HepG2 (cell line): ENCODE results near the gene EXOC6B. TPM values are rescaled to one million over a fixed set of nuclear protein-coding genes. Genes with fewer than 3 reads are reported as not detected.

ENCODE experiments used
- ATAC-seq: fragments of 200-7000 bp; cut with Tn5 transposase; 3 replicates; pipeline ENCODE4 v1.9.1; 2020; ENCODE audit warnings: mild to moderate bottlenecking, moderate library complexity
- BruUV-seq: library from RNA; stranded (reverse); fragments of 400-500 nt; replicated peaks from 2 replicates; lab custom pipeline; 2021; lab: Mats Ljungman, UMichigan
- CTCF ChIA-PET: fragments of 300-600 bp; formaldehyde crosslinking; extraction: SDS; loops from one replicate; lab custom pipeline; 2021; ENCODE audit warnings: low total read pairs, inconsistent platforms, low intra/inter-chr PET ratio; lab: Yijun Ruan, JAX
- POLR2A ChIA-PET: fragments of 350-600 bp; sonication (Branson Sonifier 250); formaldehyde crosslinking; loops from one replicate; lab custom pipeline; 2020; ENCODE audit warnings: antibody characterized with exemption, inconsistent platforms; lab: Yijun Ruan, JAX
- DNase-seq: peaks from one replicate; pipeline ENCODE4 v3.0.0-alpha.2; 2015; ENCODE audit warnings: low spot score
- FAIRE-seq: peaks from 3 replicates; lab custom pipeline; 2011; peaks lifted over from hg19 to GRCh38; lab: Jason Lieb, UNC
- H2AFZ ChIP-seq: one replicate; pipeline ENCODE4 v1.6.1; 2011; ENCODE audit warnings: low read length, inconsistent platforms
- H3K27ac ChIP-seq: fragments of 300-600 bp; 3 replicates; pipeline ENCODE4 v1.8.0; 2011; ENCODE audit warnings: mixed run types, mild to moderate bottlenecking, mixed read lengths, low read length, inconsistent platforms; ENCODE audit not compliant: insufficient read depth; ENCODE audit errors: extremely low read length
- H3K27me3 ChIP-seq, 2 experiments: fragments of 200-600 bp in 1 of 2; 2 replicates in 1 of 2; 3 replicates in 1 of 2; pipeline versions ENCODE4 v1.6.0 to v1.8.0; 2011; ENCODE audit warnings: low read length in 2 of 2, mild to moderate bottlenecking in 2 of 2, moderate library complexity in 2 of 2, inconsistent platforms in 1 of 2; ENCODE audit not compliant: insufficient read depth in 2 of 2, control insufficient read depth in 1 of 2
- H3K36me3 ChIP-seq, 2 experiments: fragments of 200-600 bp in 1 of 2; replicated peaks in 1 of 2; 2 replicates in 1 of 2; 3 replicates in 1 of 2; pipeline versions ENCODE4 v1.5.1 to v1.8.0; 2011; ENCODE audit warnings: low read length in 2 of 2, inconsistent platforms in 1 of 2; ENCODE audit not compliant: insufficient read depth in 2 of 2, control insufficient read depth in 1 of 2
- H3K4me1 ChIP-seq: 2 replicates; pipeline ENCODE4 v1.5.1; 2012; ENCODE audit warnings: low read length, inconsistent platforms; ENCODE audit not compliant: insufficient read depth
- H3K4me2 ChIP-seq: 2 replicates; pipeline ENCODE4 v1.6.0; 2011; ENCODE audit warnings: low read depth, low read length, inconsistent platforms
- H3K4me3 ChIP-seq, 3 experiments: fragments of 200-600 bp in 1 of 3; sonication (generic), shearing (Covaris generic) in 1 of 3; replicated peaks in 1 of 3; 2 replicates each; pipeline ENCODE4 v1.5.1; 2011 to 2016; ENCODE audit warnings: low read length in 3 of 3, inconsistent platforms in 2 of 3, low read depth in 2 of 3, mild to moderate bottlenecking in 2 of 3, control low read depth in 1 of 3, mixed read lengths in 1 of 3; ENCODE audit not compliant: insufficient read depth in 1 of 3
- H3K79me2 ChIP-seq: one replicate; pipeline ENCODE4 v1.6.1; 2011; ENCODE audit warnings: low read length, inconsistent platforms; ENCODE audit not compliant: insufficient read depth
- H3K9ac ChIP-seq: 2 replicates; pipeline ENCODE4 v1.6.0; 2011; ENCODE audit warnings: mild to moderate bottlenecking, low read depth, low read length, inconsistent platforms; ENCODE audit not compliant: insufficient read depth
- H3K9me3 ChIP-seq: 2 replicates; pipeline ENCODE4 v1.5.1; 2012; ENCODE audit warnings: mild to moderate bottlenecking, low read length
- H4K20me1 ChIP-seq: 2 replicates; pipeline ENCODE4 v1.6.0; 2011; ENCODE audit warnings: inconsistent platforms, mild to moderate bottlenecking, low read length, moderate library complexity; ENCODE audit not compliant: insufficient read depth
- ADNP ChIP-seq: sonication (generic); formaldehyde crosslinking; IDR thresholded peaks from 2 replicates; pipeline ENCODE4 v1.4.0; 2020; ENCODE audit warnings: missing genetic modification reagents
- KDM4B ChIP-seq: sonication (generic); formaldehyde crosslinking; IDR thresholded peaks from 2 replicates; pipeline ENCODE4 v1.4.0; 2020; ENCODE audit warnings: missing genetic modification reagents
- KDM6A ChIP-seq: IDR thresholded peaks from 2 replicates; pipeline ENCODE4 v1.6.1; 2016; ENCODE audit warnings: low read depth
- MTA3 ChIP-seq: sonication (generic); formaldehyde crosslinking; IDR thresholded peaks from 2 replicates; pipeline ENCODE4 v1.4.0; 2020; ENCODE audit warnings: missing genetic modification reagents
- PCBP1 ChIP-seq: fragments of 200-400 bp; formaldehyde crosslinking; IDR thresholded peaks from 2 replicates; pipeline ENCODE4 v1.6.1; 2017; ENCODE audit warnings: mild to moderate bottlenecking, low read depth, low read length, borderline replicate concordance
- PHF20 ChIP-seq: sonication (generic); formaldehyde crosslinking; IDR thresholded peaks from 2 replicates; pipeline ENCODE4 v1.5.0; 2020; ENCODE audit warnings: mild to moderate bottlenecking, missing genetic modification reagents
- REXO4 ChIP-seq: sonication (generic); formaldehyde crosslinking; IDR thresholded peaks from 2 replicates; pipeline ENCODE4 v1.8.0; 2022; ENCODE audit warnings: missing genetic modification reagents, mild to moderate bottlenecking, borderline replicate concordance
- TBL1XR1 ChIP-seq: fragments of 150-350 bp; IDR thresholded peaks from 2 replicates; pipeline ENCODE4 v1.6.1; 2014; ENCODE audit warnings: borderline replicate concordance, low read length; ENCODE audit not compliant: partially characterized antibody
- ZFY ChIP-seq: sonication (generic); formaldehyde crosslinking; IDR thresholded peaks from 2 replicates; pipeline ENCODE4 v1.4.0; 2020; ENCODE audit warnings: missing genetic modification reagents
- ZNF331 ChIP-seq: sonication (generic); formaldehyde crosslinking; IDR thresholded peaks from 2 replicates; pipeline ENCODE4 v1.4.0; 2020; ENCODE audit warnings: missing genetic modification reagents
- ZNF430 ChIP-seq: sonication (generic); formaldehyde crosslinking; IDR thresholded peaks from 2 replicates; pipeline ENCODE4 v1.9.0; 2021; ENCODE audit warnings: mild to moderate bottlenecking, missing genetic modification reagents
- ZNF550 ChIP-seq: sonication (generic); formaldehyde crosslinking; IDR thresholded peaks from 2 replicates; pipeline ENCODE4 v1.4.0; 2020; ENCODE audit warnings: mild to moderate bottlenecking, missing genetic modification reagents, borderline replicate concordance
- ZNF552 ChIP-seq: sonication (generic); formaldehyde crosslinking; IDR thresholded peaks from 2 replicates; pipeline ENCODE4 v1.9.0; 2022; ENCODE audit warnings: missing genetic modification reagents, mild to moderate bottlenecking, borderline replicate concordance
- ZNF629 ChIP-seq: sonication (generic); formaldehyde crosslinking; conservative IDR thresholded peaks from 2 replicates; pipeline ENCODE4 v1.5.0; 2020; ENCODE audit warnings: missing genetic modification reagents
- ZSCAN20 ChIP-seq: sonication (generic); formaldehyde crosslinking; IDR thresholded peaks from 2 replicates; pipeline ENCODE4 v1.4.0; 2020; ENCODE audit warnings: missing genetic modification reagents, mild to moderate bottlenecking, borderline replicate concordance
- ZSCAN25 ChIP-seq: sonication (generic); formaldehyde crosslinking; IDR thresholded peaks from 2 replicates; pipeline ENCODE4 v1.8.0; 2022; ENCODE audit warnings: mild to moderate bottlenecking, missing genetic modification reagents
- WGBS: methylation state at CpG from one replicate; pipeline ENCODE4 v1.1.6; 2017; ENCODE audit warnings: low lambda C conversion rate; 5-methylcytosine and 5-hydroxymethylcytosine counted together
- in situ Hi-C: cut with HindIII; loops from 2 replicates; pipeline ENCODE4 v1.10.0; 2017; ENCODE audit warnings: low pct_unique_long_range_greater_than_20kb; ENCODE audit not compliant: extremely low pct_ligation_motif_present
- intact Hi-C: fragments of 100-400 bp; cut with micrococcal nuclease; formaldehyde crosslinking; loops from one replicate; pipeline ENCODE4 v1.10.0; 2022; ENCODE audit not compliant: unreplicated experiment
- polyA plus RNA-seq, 8 experiments: library from polyadenylated mRNA; depleted of rRNA in 3 of 8; stranded (reverse) in 7 of 8; unstranded in 1 of 8; fragments of >200 nt; fragmentation: Illumina TruSeq in 4 of 8; extraction: Trizol in 4 of 8; gene quantifications; 2 replicates each; pipeline versions ENCODE4 v1.2.1 to v1.2.3, GENCODE V29; 2011 to 2016; ENCODE audit warnings: low read depth in 4 of 8, missing spikeins in 1 of 8, mixed read lengths in 1 of 8; ENCODE audit not compliant: insufficient read depth in 1 of 8
- total RNA-seq, 5 experiments: library from RNA; depleted of rRNA; stranded (reverse); fragments of >200 nt; fragmentation: Illumina TruSeq; extraction: Trizol; gene quantifications; 2 replicates each; pipeline ENCODE4 v1.2.3, GENCODE V29; 2016; ENCODE audit warnings: low read depth in 1 of 5
- TF ChIP-seq, protein P1 (sequence below): sonication (generic); formaldehyde crosslinking; conservative IDR thresholded peaks from 2 replicates; pipeline ENCODE4 v1.8.0; 2022; ENCODE audit warnings: missing genetic modification reagents
- TF ChIP-seq, protein P2 (sequence below): sonication (generic); formaldehyde crosslinking; IDR thresholded peaks from 2 replicates; pipeline ENCODE4 v1.5.0; 2020; ENCODE audit warnings: missing genetic modification reagents
- TF ChIP-seq, protein P3 (sequence below): sonication (generic); formaldehyde crosslinking; IDR thresholded peaks from 2 replicates; pipeline ENCODE4 v1.8.1; 2023; ENCODE audit warnings: missing genetic modification reagents, inconsistent platforms, borderline replicate concordance

Gene EXOC6B
- total and polyA plus RNA-seq, 2 of the 13 experiments (the other 11 are each of a cell fraction or from before 2014, with no cell fraction given): 9.1 to 15.9 TPM

DNA sequence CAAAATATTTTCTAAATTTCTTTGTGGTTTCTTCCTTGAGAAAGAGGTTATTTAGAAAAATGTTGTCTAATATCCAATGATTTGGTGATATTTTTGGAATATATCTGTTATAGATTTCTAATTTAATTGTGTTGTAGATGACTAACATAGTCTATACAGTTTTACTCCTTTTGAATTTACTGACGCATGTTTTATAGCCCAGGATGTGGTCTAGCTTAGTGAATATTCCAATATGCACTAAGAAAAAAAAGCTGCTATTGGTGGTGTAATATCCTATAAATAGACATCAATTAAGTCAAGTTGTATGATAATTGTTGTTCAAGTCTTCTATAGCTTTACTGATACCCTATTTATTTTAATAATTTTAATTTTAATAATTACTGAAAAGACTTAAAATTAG lies 437.6 kb downstream of the EXOC6B start:
- H4K20me1 ChIP-seq: no peaks in the 10 kb centered on the region
- WGBS: 98% methylated on average over 1 of the region's 1 CpG
- peaks cover 20% of the 10 kb centered on the region for H3K9me3 ChIP-seq
- H3K79me2 ChIP-seq: no peaks in the 10 kb centered on the region
- CTCF ChIA-PET: no interaction called here
- BruUV-seq: no TSS peak
- no peak for ATAC-seq
- H3K27me3 ChIP-seq: no peaks in the 10 kb centered on the region
- H3K36me3 ChIP-seq: no peaks in the 10 kb centered on the region
- no peak for DNase-seq
- FAIRE-seq: no peak
- no peak overlapping the region for H3K4me3 ChIP-seq
- intact Hi-C loops: no loop called here
- no peak overlapping the region for H3K4me2 ChIP-seq
- no peak for TF ChIP-seq KDM4B (CRISPR knock-in tag)
- no peak for TF ChIP-seq MTA3 (CRISPR knock-in tag)
- TF ChIP-seq ZNF331 (CRISPR knock-in tag): no peak
- no peak for TF ChIP-seq ZSCAN20
- TF ChIP-seq ZNF552 (CRISPR knock-in tag): no peak
- TF ChIP-seq KDM6A: no peak
- TF ChIP-seq PHF20 (CRISPR knock-in tag): no peak
- no peak for TF ChIP-seq ZSCAN25 (CRISPR knock-in tag)
- TF ChIP-seq ZNF430 (CRISPR knock-in tag): no peak
- TF ChIP-seq, protein P1, sequence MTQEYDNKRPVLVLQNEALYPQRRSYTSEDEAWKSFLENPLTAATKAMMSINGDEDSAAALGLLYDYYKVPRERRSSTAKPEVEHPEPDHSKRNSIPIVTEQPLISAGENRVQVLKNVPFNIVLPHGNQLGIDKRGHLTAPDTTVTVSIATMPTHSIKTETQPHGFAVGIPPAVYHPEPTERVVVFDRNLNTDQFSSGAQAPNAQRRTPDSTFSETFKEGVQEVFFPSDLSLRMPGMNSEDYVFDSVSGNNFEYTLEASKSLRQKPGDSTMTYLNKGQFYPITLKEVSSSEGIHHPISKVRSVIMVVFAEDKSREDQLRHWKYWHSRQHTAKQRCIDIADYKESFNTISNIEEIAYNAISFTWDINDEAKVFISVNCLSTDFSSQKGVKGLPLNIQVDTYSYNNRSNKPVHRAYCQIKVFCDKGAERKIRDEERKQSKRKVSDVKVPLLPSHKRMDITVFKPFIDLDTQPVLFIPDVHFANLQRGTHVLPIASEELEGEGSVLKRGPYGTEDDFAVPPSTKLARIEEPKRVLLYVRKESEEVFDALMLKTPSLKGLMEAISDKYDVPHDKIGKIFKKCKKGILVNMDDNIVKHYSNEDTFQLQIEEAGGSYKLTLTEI (CRISPR knock-in tag): no peak
- TF ChIP-seq, protein P2, sequence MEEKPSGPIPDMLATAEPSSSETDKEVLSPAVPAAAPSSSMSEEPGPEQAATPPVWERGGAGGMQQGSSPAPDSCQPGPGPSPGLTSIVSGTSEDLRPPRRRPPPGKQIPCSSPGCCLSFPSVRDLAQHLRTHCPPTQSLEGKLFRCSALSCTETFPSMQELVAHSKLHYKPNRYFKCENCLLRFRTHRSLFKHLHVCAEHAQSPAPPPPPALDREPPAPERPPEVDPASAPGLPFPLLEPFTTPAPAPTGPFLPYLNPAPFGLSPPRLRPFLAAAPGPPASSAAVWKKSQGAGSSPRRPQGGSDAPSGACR (CRISPR knock-in tag): no peak
- TF ChIP-seq TBL1XR1: no peak
- TF ChIP-seq, protein P3, sequence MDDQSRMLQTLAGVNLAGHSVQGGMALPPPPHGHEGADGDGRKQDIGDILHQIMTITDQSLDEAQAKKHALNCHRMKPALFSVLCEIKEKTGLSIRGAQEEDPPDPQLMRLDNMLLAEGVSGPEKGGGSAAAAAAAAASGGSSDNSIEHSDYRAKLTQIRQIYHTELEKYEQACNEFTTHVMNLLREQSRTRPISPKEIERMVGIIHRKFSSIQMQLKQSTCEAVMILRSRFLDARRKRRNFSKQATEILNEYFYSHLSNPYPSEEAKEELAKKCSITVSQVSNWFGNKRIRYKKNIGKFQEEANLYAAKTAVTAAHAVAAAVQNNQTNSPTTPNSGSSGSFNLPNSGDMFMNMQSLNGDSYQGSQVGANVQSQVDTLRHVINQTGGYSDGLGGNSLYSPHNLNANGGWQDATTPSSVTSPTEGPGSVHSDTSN (CRISPR knock-in tag): no peak
- no peak for TF ChIP-seq ZFY (CRISPR knock-in tag)
- no peak for TF ChIP-seq ADNP (CRISPR knock-in tag)
- no peak for TF ChIP-seq ZNF550
- no peak for TF ChIP-seq PCBP1
- TF ChIP-seq REXO4 (CRISPR knock-in tag): no peak
- no peak for TF ChIP-seq ZNF629 (CRISPR knock-in tag)
- H3K9ac ChIP-seq: no peak overlapping the region
- in situ Hi-C loops: no loop called here
- H3K4me1 ChIP-seq: no peaks in the 10 kb centered on the region
- no peak overlapping the region for H3K27ac ChIP-seq
- POLR2A ChIA-PET: no interaction called here
- H2AFZ ChIP-seq: no peak overlapping the region
